GM12873 (cell line): ENCODE results near the gene LRRC32.

ENCODE experiments used
- TF ChIP-seq, protein P1 (sequence below): IDR thresholded peaks from 2 replicates; pipeline ENCODE4 v1.5.1; 2012; ENCODE audit warnings: low read depth, mild to moderate bottlenecking, moderate library complexity, low read length, control low read depth; ENCODE audit not compliant: insufficient read depth; ENCODE audit errors: missing control alignments

The LRRC32 gene

DNA sequence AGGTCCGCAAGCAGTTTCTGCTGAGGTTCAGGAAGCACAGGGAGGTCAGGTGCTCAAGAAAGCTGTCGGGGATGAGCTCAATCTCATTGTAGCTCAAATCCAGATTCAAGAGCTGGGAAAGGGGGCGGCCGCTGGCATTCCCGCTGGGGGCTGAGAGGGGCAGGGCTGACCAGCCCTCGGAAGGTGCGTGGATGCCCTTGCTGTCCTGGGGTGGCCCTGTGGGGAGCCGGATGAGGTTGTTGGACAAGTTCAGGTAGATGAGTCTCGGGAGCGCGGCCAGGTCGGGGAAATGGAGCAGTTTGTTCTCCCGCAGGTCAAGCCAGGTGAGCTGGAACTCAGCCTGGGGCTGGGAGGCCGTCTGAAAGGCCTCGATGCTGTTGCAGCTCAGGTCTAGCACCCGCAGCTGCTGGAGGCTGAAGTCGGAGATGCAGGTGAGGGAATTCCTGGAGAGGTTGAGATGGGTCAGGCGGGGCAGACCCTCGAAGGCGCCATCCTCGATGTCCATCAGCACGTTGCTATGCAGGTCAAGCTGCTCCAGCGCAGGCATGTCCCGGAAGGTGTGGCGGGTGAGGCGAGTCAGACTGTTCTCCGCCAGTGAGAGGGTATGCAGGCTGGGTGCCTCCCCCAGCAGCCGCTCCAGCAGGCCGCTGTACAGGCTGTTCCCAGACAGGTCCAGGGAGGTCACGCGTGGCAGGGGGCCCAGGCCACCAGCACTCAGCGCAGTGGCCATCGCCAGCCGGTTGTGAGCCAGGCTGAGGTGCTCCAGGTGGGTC, 9.8 kb downstream of the LRRC32 start:
- TF ChIP-seq, protein P1, sequence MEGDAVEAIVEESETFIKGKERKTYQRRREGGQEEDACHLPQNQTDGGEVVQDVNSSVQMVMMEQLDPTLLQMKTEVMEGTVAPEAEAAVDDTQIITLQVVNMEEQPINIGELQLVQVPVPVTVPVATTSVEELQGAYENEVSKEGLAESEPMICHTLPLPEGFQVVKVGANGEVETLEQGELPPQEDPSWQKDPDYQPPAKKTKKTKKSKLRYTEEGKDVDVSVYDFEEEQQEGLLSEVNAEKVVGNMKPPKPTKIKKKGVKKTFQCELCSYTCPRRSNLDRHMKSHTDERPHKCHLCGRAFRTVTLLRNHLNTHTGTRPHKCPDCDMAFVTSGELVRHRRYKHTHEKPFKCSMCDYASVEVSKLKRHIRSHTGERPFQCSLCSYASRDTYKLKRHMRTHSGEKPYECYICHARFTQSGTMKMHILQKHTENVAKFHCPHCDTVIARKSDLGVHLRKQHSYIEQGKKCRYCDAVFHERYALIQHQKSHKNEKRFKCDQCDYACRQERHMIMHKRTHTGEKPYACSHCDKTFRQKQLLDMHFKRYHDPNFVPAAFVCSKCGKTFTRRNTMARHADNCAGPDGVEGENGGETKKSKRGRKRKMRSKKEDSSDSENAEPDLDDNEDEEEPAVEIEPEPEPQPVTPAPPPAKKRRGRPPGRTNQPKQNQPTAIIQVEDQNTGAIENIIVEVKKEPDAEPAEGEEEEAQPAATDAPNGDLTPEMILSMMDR = no peak

DNA sequence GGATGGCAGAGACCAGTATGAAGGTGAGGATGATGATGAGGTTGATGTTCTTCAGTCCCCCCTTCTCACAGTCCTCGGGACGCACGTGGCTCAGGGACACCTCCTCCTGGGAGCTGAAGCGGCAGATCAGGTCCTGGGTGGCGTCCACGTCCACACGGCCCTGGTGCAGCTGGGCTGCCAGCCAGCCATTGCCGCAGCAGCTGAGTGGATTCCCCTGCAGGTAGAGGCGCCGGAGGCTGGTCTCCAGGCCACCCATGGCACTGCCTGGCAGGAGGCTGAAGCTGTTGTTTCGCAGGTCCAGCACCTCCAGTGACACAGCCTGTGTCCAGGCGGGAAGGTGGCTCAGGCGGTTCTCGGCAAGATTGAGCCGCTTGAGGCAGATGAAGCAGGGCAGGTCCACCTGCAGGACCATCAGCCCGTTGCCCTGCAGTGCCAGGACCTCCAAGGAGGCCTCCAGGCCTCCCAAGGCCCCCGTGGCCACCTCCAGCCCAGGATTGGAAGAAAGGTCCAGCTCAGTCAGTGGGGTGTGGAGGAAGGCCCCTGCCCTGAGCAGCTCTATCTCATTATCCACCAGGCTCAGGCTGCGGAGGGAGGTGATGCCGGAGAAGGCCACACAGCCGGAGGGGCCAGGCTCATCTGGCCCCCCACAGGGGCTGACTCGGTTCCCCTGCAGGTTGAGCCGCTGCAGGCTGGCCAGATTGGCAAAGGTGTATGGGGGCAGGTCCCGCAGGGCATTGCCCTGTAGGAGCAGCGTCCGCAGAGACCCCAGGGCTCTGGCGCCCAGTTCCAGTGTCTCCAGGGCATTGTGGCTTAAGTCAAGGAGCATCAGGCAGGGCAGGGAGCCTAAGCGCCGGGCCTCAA, 10.6 kb downstream of the LRRC32 start:
- TF ChIP-seq, protein P1 = no peak

DNA sequence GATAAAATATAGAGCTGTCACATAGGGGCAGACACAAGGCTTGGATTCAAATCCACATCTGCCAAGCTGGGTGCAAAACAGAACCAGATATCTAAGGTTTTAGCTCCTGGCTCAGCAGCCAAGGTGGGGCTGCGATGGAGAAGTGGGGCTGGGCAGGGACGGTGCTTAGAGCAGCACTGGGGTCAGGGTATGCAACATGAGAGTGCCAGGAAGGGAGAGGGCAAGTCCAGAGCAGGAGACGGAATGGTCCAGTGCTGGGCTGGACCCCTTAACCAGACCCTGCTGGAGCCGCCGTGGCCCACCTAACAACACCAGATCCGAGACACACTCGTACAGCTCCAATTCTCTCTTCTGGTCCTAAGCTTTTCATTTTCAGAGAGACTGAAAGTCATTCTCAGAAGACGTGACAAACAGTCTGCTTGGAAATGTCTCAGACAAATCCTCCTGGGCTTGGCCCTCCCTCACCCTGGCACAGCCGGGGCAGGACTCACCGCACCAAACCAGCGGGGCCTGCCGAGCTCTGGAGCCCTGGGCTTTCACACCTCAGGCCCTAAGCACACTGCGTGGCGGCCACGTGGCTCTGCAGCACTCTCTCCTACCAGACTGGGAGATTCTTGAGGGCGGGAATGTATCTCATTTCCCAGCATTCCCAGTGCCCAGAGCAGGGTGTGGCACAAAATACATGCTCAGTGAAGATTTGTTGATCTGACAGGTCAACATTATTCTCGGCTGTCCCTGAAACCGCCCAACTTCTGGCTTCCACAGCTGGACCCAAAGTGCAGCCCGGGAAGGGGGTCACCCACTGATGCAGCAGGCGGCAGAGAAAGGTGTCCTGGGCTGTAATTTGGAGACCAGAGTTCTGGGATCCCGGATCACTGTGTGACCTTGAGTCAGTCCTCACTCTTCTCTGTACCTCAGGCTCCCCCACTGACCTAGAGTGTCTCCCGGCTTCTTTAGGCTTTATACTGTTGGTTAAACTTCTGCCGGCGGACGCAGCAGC, 11.6 kb downstream of the LRRC32 start:
- TF ChIP-seq, protein P1 = no peak

DNA sequence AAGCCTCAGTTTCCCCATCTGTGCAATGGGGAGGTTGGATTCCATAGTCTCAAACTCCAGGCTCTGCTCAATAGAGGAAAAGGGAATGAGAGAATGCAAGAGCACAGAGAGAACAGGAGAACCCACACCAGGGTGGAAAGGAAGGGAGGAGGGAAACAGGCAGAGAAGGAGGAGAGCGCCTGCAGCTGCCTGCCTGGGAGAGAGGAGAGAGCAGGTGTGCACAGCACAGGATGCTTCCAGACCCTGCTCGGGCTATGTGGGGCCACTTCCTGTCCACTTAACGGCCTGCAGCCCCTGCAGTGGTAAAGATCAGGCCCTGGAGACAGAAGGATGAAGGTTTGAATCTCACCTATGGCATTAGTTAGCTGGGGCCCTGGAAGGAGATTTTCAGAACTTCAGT, 12.3 kb downstream of the LRRC32 start:
- TF ChIP-seq, protein P1 = no peak

DNA sequence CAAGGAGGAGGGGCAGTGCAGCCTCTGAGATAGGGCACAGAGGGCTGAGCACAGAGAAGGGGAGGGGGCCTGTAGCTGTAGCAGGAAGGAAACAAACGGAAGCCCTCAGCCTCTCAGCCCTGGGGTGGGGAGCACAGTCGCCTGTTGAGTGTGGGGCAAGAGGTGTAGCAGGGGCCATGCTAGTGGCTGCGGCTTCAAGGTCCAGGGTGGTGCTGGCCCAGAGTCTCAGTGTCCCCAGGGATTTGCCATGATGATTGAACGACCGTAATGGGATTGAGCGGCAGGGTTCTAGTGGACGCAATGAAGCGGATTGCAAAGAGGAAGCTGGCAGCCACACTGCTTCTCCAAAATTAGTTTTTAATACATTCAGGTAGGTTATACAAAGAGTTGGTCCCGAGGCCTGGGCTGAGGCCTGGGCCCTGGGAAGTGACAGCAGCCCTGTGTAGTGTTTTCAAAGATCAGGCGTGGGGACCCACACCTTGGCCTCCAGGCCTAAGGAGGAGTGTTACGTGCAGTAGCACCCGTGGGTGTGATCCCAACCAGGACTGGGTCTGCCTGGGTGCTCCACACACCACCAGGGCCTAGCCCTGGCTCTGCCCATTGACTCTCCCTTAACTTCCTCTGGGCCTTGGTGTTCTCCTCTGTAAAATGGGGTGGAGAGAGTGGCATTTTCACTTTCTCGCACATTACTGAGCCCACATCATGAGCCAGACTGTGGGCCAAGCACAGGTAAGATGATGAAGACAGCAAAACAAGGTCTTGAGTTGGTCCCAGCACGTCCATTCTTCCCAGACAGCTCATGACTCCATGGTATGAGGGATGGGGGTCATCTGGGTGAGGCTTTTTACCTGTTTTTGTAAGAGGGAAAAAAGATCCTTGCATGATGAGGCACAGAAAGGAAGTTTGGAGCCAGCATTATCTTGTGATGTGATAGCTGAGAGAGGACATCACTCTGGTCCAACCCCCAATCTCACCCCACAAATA, 13.1 kb downstream of the LRRC32 start:
- TF ChIP-seq, protein P1 = no peak

DNA sequence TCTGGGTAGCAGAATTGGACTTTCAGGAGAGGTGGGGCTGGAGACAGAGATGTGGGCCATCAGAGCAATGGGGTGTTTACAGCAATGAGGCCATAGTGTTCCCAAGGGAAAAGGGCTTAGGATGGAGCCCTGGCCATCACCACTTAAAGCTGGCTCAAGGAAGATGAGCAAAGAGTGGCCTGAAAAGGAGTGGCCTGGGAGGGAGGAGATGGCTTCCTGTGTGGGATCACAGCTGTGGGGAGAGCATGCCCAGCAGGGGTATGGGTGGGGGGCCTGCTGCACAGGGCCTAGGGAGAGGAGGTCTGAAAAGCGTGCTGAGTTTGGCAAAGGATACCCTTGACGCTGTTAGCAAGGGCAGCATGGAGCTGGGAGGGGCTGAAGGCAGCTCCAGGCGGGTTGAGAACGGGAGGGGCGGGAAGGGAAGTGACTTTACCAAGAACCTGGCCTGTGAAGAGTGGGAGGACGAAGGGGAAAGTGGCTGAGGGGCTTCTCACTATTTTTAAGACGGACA, 13.9 kb downstream of the LRRC32 start:
- TF ChIP-seq, protein P1 = no peak
